A549 (cell line): ENCODE data around the gene VPS52. TPM values are rescaled to one million over a fixed set of nuclear protein-coding genes. Genes with fewer than 3 reads are reported as not detected.

Experiments used
- ATAC-seq, 2 experiments: fragments of 200-7000 bp in 1 of 2; fragments of >200 bp in 1 of 2; cut with Nextera tagmentation in 1 of 2; cut with Tn5 transposase in 1 of 2; 3 replicates each; pipeline versions ENCODE4 v1.8.0 to v1.9.1; 2018 to 2020; ENCODE audit warnings: mild to moderate bottlenecking in 1 of 2, moderate library complexity in 1 of 2
- CTCF ChIA-PET: fragments of 300-600 bp; sonication (Branson Sonifier 250); formaldehyde crosslinking; extraction: SDS; loops from one replicate; lab custom pipeline; 2021; ENCODE audit warnings: antibody characterized with exemption, inconsistent platforms; lab: Yijun Ruan, JAX
- POLR2A ChIA-PET: fragments of 350-600 bp; formaldehyde crosslinking; extraction: SDS; loops from one replicate; lab custom pipeline; 2021; ENCODE audit warnings: antibody characterized with exemption, inconsistent platforms; lab: Yijun Ruan, JAX
- DNase-seq, 2 experiments: peaks; one replicate each; pipeline versions ENCODE4 v3.0.0 to v3.0.0-alpha.2; 2011 to 2016; ENCODE audit warnings: low read depth in 1 of 2, low spot score in 1 of 2
- FAIRE-seq: peaks from 2 replicates; lab custom pipeline; 2011; peaks lifted over from hg19 to GRCh38; lab: Jason Lieb, UNC
- H3K27ac ChIP-seq, 2 experiments: fragments of >200 bp; sonication (Bioruptor Twin); formaldehyde crosslinking; 3 replicates each; pipeline ENCODE4 v1.5.1; 2016 to 2017
- H3K4me1 ChIP-seq: fragments of >200 bp; sonication (Bioruptor Twin); formaldehyde crosslinking; 3 replicates; pipeline ENCODE4 v1.6.1; 2016
- H3K4me2 ChIP-seq: fragments of >200 bp; sonication (Bioruptor Twin); formaldehyde crosslinking; 3 replicates; pipeline ENCODE4 v1.6.1; 2016
- H3K4me3 ChIP-seq: fragments of >200 bp; sonication (Bioruptor Twin); formaldehyde crosslinking; 3 replicates; pipeline ENCODE4 v1.5.1; 2016
- H3K9me3 ChIP-seq: fragments of >200 bp; sonication (Bioruptor Twin); formaldehyde crosslinking; 3 replicates; pipeline ENCODE4 v1.6.1; 2016
- BCL3 ChIP-seq: fragments of >200 bp; sonication (Bioruptor Twin); formaldehyde crosslinking; IDR thresholded peaks from 3 replicates; pipeline ENCODE4 v1.6.1; 2016
- BHLHE40 ChIP-seq: IDR thresholded peaks from 2 replicates; pipeline ENCODE4 v1.6.1; 2012; ENCODE audit warnings: low read depth, low read length, inconsistent platforms
- CEBPB ChIP-seq, 2 experiments: fragments of >200 bp in 1 of 2; sonication (Bioruptor Twin) in 1 of 2; formaldehyde crosslinking in 1 of 2; IDR thresholded peaks; 2 replicates each; pipeline ENCODE4 v1.6.1; 2012 to 2016
- CHD4 ChIP-seq: fragments of 200-600 bp; sonication (generic); IDR thresholded peaks from 2 replicates; pipeline ENCODE4 v1.6.1; 2016; ENCODE audit warnings: antibody characterized with exemption, mild to moderate bottlenecking, borderline replicate concordance
- EHMT2 ChIP-seq: fragments of 200-600 bp; sonication (generic); IDR thresholded peaks from 2 replicates; pipeline ENCODE4 v1.6.1; 2016; ENCODE audit warnings: antibody characterized with exemption, low read depth, mild to moderate bottlenecking, moderate library complexity
- EP300 ChIP-seq, 2 experiments: fragments of >200 bp; sonication (Bioruptor Twin); formaldehyde crosslinking; IDR thresholded peaks; 2 replicates in 1 of 2; 3 replicates in 1 of 2; pipeline ENCODE4 v1.6.1; 2016 to 2017
- FOSL2 ChIP-seq, 2 experiments: fragments of 450-650 bp in 1 of 2; fragments of >200 bp in 1 of 2; sonication (Bioruptor Twin) in 1 of 2; formaldehyde crosslinking; IDR thresholded peaks; 2 replicates each; pipeline versions ENCODE4 v1.5.0 to v1.6.1; 2016 to 2020; ENCODE audit warnings: mild to moderate bottlenecking in 1 of 2, moderate library complexity in 1 of 2
- FOXS1 ChIP-seq: fragments of 250-450 bp; sonication (Bioruptor Pico); IDR thresholded peaks from 2 replicates; pipeline ENCODE4 v1.5.0; 2020; ENCODE audit warnings: mild to moderate bottlenecking, moderate library complexity
- HOXB13 ChIP-seq: fragments of 250-450 bp; sonication (Bioruptor Pico); IDR thresholded peaks from 2 replicates; pipeline ENCODE4 v1.5.0; 2020; ENCODE audit warnings: low read depth, mild to moderate bottlenecking, moderate library complexity
- JUNB ChIP-seq: fragments of >200 bp; sonication (Bioruptor Twin); formaldehyde crosslinking; IDR thresholded peaks from 2 replicates; pipeline ENCODE4 v1.6.1; 2016
- KDM1A ChIP-seq: fragments of 200-600 bp; sonication (generic); IDR thresholded peaks from 2 replicates; pipeline ENCODE4 v1.6.1; 2016; ENCODE audit warnings: low read depth, mild to moderate bottlenecking
- MAFK ChIP-seq: fragments of 450-650 bp; IDR thresholded peaks from 2 replicates; pipeline ENCODE4 v1.6.1; 2014; ENCODE audit not compliant: partially characterized antibody
- MAZ ChIP-seq: fragments of 150-350 bp; IDR thresholded peaks from 2 replicates; pipeline ENCODE4 v1.6.1; 2014; ENCODE audit warnings: antibody characterized with exemption, low read depth, low read length, borderline replicate concordance
- NR3C1 ChIP-seq: fragments of >200 bp; sonication (Bioruptor Twin); formaldehyde crosslinking; IDR thresholded peaks from 3 replicates; pipeline ENCODE4 v1.6.1; 2017
- POLR2A ChIP-seq: IDR thresholded peaks from 2 replicates; pipeline ENCODE4 v1.6.1; 2012; ENCODE audit warnings: mild to moderate bottlenecking, low read length
- RAD21 ChIP-seq, 2 experiments: fragments of >200 bp in 1 of 2; sonication (Bioruptor Twin) in 1 of 2; formaldehyde crosslinking in 1 of 2; IDR thresholded peaks in 1 of 2; conservative IDR thresholded peaks in 1 of 2; 2 replicates in 1 of 2; 3 replicates in 1 of 2; pipeline ENCODE4 v1.6.1; 2012 to 2018; ENCODE audit warnings: inconsistent platforms in 1 of 2
- RARB ChIP-seq: fragments of 250-450 bp; sonication (Bioruptor Pico); IDR thresholded peaks from 2 replicates; pipeline ENCODE4 v1.8.0; 2021; ENCODE audit warnings: mild to moderate bottlenecking, moderate library complexity
- RFX5 ChIP-seq: fragments of 450-650 bp; IDR thresholded peaks from 2 replicates; pipeline ENCODE4 v1.7.1; 2014; ENCODE audit warnings: antibody characterized with exemption, mild to moderate bottlenecking, moderate library complexity
- SMC3 ChIP-seq: fragments of >200 bp; sonication (Bioruptor Twin); formaldehyde crosslinking; IDR thresholded peaks from 3 replicates; pipeline ENCODE4 v1.6.1; 2018; ENCODE audit warnings: inconsistent platforms
- TP53 ChIP-seq: fragments of 250-450 bp; sonication (Bioruptor Pico); IDR thresholded peaks from 2 replicates; pipeline ENCODE4 v1.5.0; 2021; ENCODE audit warnings: mild to moderate bottlenecking, moderate library complexity
- USF2 ChIP-seq: fragments of 450-650 bp; IDR thresholded peaks from 2 replicates; pipeline ENCODE4 v1.6.1; 2014; ENCODE audit warnings: antibody characterized with exemption
- ZFP36 ChIP-seq: fragments of 450-650 bp; IDR thresholded peaks from 2 replicates; pipeline ENCODE4 v1.6.1; 2014; ENCODE audit warnings: borderline replicate concordance; ENCODE audit not compliant: partially characterized antibody
- WGBS: methylation state at CpG from one replicate; pipeline ENCODE4 v1.1.6; 2017; ENCODE audit errors: missing lambda C conversion rate; 5-methylcytosine and 5-hydroxymethylcytosine counted together
- polyA plus RNA-seq, 4 experiments: library from polyadenylated mRNA; depleted of rRNA in 3 of 4; stranded (reverse); fragments of >200 nt; fragmentation: RNase III in 1 of 4; extraction: RNeasy Plus Mini Kit Qiagen cat#74134 plus additional on column Dnase treatment in 1 of 4; gene quantifications; 2 replicates in 3 of 4; 3 replicates in 1 of 4; pipeline ENCODE4 v1.2.3, GENCODE V29; 2011 to 2017
- TF ChIP-seq, protein P1 (sequence below): fragments of 200-600 bp; sonication (generic); IDR thresholded peaks from 2 replicates; pipeline ENCODE4 v1.6.1; 2016; ENCODE audit warnings: antibody characterized with exemption, mild to moderate bottlenecking, moderate library complexity

The VPS52 gene
- polyA plus RNA-seq, 2 of the 4 experiments (the other 2 are of a cell fraction) = 22.8 to 38.9 TPM

DNA sequence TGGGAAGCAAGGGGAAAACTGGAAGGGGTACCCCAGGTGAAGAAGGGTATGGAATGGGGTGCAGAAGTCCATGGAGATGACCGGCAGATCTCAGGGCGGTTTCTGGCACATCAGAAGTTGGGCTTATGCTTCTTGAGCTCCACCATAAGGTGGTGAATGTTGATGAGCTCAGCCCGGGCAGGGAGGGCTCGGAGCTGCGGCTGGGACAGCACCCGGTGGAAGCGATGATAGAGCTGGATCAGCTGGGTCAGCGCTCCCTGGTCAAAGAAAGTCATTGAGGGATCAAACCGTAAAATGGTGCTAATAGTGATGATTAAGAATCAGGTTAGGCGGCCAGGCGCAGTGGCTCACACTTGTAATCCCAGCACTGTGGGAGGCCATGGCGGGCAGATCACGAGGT is 20.9 kb downstream of the VPS52 start:
- peaks cover 11% of the 10 kb centered on the region for H3K4me1 ChIP-seq
- WGBS = 90% methylated on average over 13 of the region's 13 CpGs
- peak overlapping the region; percentile 99; the same call in 1 of the 3 replicates for H3K4me2 ChIP-seq
- POLR2A ChIA-PET = interaction anchor here (0.9 to 1.5 kb wide), 3 partner anchors 26 to 76 kb away, joined by 3 read pairs; partner anchors contain the start of genes B3GALT4 and RING1
- peak overlapping the region in 1 of 2 experiments; percentile 91; a peak in 1 of 6 replicates for H3K27ac ChIP-seq
- TF ChIP-seq BCL3 = no peak
- TF ChIP-seq, all 56 proteins: peak for 0
- CTCF ChIA-PET = interaction anchor here (0.6 to 3.7 kb wide), 3 partner anchors 10 to 241 kb away, joined by 5 to 33 read pairs (median 5); partner anchors contain the start of gene HLA-DOA
- H3K4me3 ChIP-seq = no peak overlapping the region
- DNase-seq (no peak), FAIRE-seq (no peak), ATAC-seq (no peak)
- H3K9me3 ChIP-seq = no peaks in the 10 kb centered on the region

DNA sequence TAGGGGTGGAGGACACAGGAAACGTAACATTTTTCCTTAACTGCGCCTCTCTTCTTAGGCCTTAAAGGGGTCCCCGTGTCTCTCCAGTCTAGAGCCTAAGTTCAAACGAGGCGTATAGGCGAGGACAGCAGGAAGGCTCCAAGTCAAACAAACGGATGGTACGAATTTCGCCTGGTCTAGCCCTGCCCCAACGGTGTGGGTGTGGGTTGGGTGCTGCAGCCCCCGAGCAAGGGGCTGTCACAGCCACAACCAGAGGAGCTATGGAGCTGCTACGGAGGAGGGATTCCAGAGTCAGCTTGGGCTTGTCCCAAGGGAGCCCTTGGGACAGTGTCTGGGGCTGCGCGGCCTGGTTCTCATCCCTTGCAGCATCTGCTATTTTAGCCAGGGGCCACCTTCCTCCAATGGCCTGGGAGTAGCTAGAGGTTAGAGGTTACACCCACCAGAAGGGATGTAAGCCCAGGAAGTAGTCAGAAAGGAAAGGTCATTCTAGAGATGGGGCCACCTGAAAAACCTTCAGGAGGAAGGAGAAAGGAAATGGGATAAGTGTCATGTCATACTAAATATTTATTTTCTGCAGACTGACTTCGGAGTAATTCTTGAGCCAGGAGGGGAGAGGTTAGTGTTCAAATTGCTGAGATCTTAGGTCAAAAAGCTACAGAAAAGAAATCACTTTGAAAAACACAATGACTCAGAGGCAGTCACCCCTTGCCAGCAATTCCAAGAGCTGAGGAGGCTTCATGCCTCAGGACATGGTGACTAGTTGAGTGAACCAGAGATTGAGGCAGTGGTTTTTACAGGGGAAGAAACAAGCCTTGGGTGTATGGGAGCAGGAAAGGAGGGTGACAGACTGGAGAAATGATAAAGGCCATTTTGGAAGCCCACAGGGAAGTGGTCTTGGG is 21.7 kb downstream of the VPS52 start:
- H3K4me2 ChIP-seq = peak overlapping the region; percentile 99
- CTCF ChIA-PET = interaction anchor here (0.5 to 3.7 kb wide), 12 partner anchors 12 to 265 kb away, joined by 3 to 33 read pairs (median 5); partner anchors contain the start of genes B3GALT4 and HLA-DOA
- POLR2A ChIA-PET = interaction anchor here (0.9 to 2.7 kb wide), 7 partner anchors 19 to 278 kb away, joined by 3 to 17 read pairs (median 4); partner anchors contain the start of genes B3GALT4, RING1, RPS18 and VPS52
- DNase-seq (no peak), FAIRE-seq (no peak), ATAC-seq (peak in 1 of 2 experiments; percentile 1; a peak in 3 of 6 replicates)
- TF ChIP-seq KDM1A (no peak), TP53 (CRISPR knock-in tag) (no peak), EHMT2 (no peak), POLR2A (no peak), ZFP36 (no peak), NR3C1 (no peak), RARB (no peak), JUNB (no peak), SMC3 (no peak), BHLHE40 (no peak)
- no peaks in the 10 kb centered on the region for H3K9me3 ChIP-seq
- peak overlapping the region; percentile 91 to 92 for H3K27ac ChIP-seq
- H3K4me3 ChIP-seq = peak overlapping the region; percentile 68
- 8% methylated on average over 6 of the region's 15 CpGs for WGBS
- H3K4me1 ChIP-seq = peaks cover 11% of the 10 kb centered on the region

DNA sequence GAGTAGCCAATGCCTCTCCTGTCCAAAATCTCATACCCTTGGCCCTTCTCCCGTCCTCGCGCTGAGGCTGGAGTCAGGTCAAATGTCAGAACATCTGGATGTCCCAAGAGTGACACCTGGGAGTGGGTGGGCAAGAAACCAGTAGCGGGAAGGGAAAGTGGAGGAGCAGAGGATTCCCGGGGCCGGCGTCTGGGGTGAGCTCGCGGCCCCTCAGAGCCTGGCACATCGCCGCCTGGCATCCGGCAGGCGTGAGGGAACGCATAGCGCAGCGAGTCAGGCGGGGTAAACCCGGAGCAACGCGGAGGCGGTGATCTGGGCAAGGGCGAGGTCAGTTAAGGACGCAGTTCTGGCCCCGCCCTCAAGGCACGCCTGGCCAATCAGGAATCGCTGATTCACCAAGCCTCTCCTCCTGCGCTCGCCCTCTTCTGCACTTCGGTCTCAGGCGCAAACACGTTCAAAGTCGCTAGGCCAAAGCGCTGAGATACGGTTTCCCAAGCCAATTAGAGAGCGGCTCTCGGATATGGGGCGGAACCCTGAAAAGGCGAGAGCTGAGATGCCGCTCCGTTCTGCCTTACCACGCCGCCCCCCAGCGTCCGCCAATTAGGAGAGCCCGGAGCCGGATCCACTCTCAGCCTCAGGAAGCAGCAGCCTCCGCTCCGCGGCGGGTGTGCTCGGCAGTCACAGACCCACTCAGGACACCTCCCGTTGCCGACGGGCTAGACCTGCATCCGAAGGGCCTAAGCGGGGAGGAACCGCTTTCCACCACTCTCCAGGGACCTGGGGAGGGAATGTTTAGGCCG is 22.5 kb downstream of the VPS52 start:
- FAIRE-seq = peak; percentile 32
- peak overlapping the region; percentile 68 for H3K4me3 ChIP-seq
- peak overlapping the region; percentile 99 for H3K4me2 ChIP-seq
- ATAC-seq = peak; percentile 95 to 96
- no peaks in the 10 kb centered on the region for H3K9me3 ChIP-seq
- POLR2A ChIA-PET = interaction anchor here (1.5 to 2.7 kb wide), 5 partner anchors 19 to 277 kb away, joined by 3 to 17 read pairs (median 13); partner anchors contain the start of genes B3GALT4, RING1, RPS18 and VPS52
- WGBS = 2% methylated on average over 30 of the region's 58 CpGs
- DNase-seq = peak; percentile 70 to 97
- H3K4me1 ChIP-seq = peaks cover 11% of the 10 kb centered on the region
- CTCF ChIA-PET = interaction anchor here (0.6 to 3.7 kb wide), 43 partner anchors 8 to 363 kb away, joined by 3 to 39 read pairs (median 7); partner anchors contain the start of genes B3GALT4, HLA-DOA, HSD17B8 and RING1
- peak overlapping the region; percentile 91 to 92 for H3K27ac ChIP-seq
- TF ChIP-seq, protein P1, sequence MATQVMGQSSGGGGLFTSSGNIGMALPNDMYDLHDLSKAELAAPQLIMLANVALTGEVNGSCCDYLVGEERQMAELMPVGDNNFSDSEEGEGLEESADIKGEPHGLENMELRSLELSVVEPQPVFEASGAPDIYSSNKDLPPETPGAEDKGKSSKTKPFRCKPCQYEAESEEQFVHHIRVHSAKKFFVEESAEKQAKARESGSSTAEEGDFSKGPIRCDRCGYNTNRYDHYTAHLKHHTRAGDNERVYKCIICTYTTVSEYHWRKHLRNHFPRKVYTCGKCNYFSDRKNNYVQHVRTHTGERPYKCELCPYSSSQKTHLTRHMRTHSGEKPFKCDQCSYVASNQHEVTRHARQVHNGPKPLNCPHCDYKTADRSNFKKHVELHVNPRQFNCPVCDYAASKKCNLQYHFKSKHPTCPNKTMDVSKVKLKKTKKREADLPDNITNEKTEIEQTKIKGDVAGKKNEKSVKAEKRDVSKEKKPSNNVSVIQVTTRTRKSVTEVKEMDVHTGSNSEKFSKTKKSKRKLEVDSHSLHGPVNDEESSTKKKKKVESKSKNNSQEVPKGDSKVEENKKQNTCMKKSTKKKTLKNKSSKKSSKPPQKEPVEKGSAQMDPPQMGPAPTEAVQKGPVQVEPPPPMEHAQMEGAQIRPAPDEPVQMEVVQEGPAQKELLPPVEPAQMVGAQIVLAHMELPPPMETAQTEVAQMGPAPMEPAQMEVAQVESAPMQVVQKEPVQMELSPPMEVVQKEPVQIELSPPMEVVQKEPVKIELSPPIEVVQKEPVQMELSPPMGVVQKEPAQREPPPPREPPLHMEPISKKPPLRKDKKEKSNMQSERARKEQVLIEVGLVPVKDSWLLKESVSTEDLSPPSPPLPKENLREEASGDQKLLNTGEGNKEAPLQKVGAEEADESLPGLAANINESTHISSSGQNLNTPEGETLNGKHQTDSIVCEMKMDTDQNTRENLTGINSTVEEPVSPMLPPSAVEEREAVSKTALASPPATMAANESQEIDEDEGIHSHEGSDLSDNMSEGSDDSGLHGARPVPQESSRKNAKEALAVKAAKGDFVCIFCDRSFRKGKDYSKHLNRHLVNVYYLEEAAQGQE = no peak
- no peak for TF ChIP-seq HOXB13
- TF ChIP-seq USF2 = no peak
- no peak for TF ChIP-seq RFX5
- no peak for TF ChIP-seq CHD4
- no peak for TF ChIP-seq FOSL2 (IDR thresholded peaks at IDR 0.05)
- no peak for TF ChIP-seq FOSL2 (CRISPR knock-in tag; IDR thresholded peaks at IDR 0.05)
- peak; percentile 76 for TF ChIP-seq MAFK
- TF ChIP-seq EP300 (IDR thresholded peaks at IDR 0.05) = no peak
- no peak for TF ChIP-seq FOXS1 (CRISPR knock-in tag)
- no peak for TF ChIP-seq RAD21 (conservative IDR thresholded peaks at IDR 0.05 in 1 of 2, IDR thresholded peaks at IDR 0.05 in 1 of 2)
- TF ChIP-seq POLR2A = peak; percentile 79
- no peak for TF ChIP-seq CEBPB (IDR thresholded peaks at IDR 0.05)
- no peak for TF ChIP-seq EHMT2
- TF ChIP-seq MAZ = no peak
